Tongue (tissue), 2 donors: ENCODE data around the gene FXYD6. TPM values are rescaled to one million over a fixed set of nuclear protein-coding genes. Genes with fewer than 3 reads are reported as not detected.
"Not testable (repeated sequence)": the region's sequence is repeated elsewhere in the genome, so short reads cannot be mapped to it uniquely, and the experiment has no call there.

ENCODE experiments used
- DNase-seq: peaks from one replicate; pipeline ENCODE4 v3.0.0-alpha.2; 2015
- total RNA-seq: library from RNA; depleted of rRNA; stranded (reverse); fragments of >200 nt; gene quantifications from one replicate; pipeline ENCODE4 v1.2.3, GENCODE V29; 2014

FXYD6 gene
- total RNA-seq, 1 donor from 2014 or later, result 78.6 TPM

DNA sequence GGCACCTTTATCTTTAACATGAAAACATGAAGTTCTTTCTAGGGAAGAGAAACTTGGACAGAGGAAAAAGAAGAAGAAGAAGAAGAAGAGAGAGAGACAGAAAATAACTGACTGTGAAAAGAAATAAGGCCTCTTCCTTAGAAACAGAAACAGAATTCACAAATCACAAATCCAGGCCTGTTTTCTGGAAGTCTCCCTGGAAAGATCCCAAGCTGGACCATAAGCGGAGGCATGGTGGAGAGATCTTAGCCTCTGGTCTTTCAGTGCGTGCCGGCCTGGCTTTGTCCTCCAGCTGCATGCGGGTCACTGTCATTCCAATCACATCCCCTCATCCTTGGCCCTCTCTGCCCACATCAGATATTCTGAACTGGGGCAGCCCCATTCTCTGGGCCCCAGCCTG lies 6.9 kb downstream of the FXYD6 start:
- DNase-seq, result no peak

DNA sequence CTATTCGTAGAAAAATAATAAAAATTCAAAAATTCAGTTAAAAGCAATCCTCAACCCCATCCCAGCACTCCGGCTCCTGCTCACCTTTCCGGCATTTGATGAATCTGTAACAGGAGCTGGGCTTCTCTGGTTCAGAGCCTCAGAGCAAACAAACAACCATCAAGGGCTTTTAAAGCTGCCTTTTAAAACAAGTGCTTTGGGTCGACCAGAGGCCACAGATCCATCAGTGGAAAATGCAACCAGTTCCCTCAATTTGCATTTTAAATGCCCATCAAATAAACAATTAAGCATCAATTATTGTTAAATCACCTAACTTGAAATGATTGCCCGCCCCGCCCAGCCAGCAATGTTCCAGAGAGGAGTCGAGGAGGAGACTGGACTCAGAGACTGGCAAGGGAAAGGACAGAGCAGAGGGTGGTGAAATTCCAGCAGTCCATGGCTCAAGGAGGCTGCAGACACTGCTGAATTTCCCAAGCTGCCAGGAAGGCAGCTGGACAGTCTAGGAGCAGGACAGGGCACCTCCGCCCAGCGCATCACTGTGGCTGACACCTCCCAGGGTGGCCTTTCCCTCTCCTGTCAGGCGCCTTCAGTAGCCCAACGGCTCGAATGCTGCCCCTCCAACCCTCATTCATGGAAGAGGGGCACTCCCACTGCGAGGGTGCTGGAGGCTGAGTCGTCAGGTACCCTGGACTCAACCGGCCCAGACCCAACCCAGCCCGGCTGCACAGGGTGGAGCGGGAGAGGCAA lies 7.5 kb downstream of the FXYD6 start:
- no peak for DNase-seq

DNA sequence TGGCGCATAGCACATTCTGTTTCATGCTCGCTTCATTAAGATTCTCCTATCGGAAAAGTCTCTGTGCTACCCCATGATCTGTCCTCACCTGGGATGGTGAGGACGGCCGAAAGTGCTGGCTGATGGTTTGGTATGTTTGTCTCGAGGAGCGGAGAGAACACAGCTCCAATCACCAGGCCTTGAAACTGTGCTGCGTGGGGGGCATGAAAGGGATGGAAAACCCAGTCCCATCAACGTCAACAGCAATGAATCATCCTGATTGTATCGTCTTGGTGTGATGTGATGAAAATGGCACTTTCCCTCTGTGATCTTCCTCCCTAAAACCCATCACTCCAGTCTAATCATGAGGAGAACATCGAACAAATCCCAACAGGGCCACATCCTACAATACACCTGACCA lies 8.4 kb downstream of the FXYD6 start:
- DNase-seq, result no peak

DNA sequence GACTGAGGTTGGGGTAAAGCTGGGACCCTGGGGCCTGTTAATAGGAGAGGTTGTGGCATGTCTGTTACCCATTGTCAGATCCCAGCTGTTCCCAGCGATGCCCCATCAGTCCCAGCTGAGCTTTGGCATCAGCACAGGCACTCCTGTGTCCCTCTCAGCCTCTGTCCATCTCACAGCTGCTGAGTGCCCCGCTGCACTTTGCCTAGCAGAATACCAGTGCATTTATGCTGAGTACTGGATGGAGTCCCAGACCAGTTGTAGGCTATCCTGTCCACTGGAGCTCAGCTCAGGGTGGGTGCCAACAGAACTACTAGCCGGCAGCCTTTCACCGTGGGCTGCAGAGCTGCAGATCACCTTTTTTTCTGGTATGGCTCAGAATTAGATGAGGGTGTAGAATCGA lies 9.9 kb downstream of the FXYD6 start:
- peak; percentile 39 for DNase-seq

DNA sequence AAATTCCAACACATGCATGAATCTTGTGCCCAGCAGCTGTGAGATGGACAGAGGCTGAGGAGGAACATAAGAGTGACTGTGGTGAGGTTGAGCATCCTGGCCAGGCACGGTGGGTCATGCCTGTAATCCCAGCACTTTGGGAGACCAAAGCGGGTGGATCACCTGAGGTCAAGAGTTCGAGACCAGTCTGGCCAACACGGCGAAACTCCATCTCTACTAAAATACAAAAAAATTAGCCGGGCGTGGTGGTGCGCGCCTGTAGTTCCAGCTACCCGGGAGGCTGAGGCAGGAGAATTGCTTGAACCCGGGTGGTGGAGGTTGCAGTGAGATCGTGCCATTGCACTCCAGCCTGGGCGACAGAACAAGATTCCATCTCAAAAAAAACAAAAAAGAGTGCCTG lies 10.9 kb downstream of the FXYD6 start:
- not testable (repeated sequence) for DNase-seq

DNA sequence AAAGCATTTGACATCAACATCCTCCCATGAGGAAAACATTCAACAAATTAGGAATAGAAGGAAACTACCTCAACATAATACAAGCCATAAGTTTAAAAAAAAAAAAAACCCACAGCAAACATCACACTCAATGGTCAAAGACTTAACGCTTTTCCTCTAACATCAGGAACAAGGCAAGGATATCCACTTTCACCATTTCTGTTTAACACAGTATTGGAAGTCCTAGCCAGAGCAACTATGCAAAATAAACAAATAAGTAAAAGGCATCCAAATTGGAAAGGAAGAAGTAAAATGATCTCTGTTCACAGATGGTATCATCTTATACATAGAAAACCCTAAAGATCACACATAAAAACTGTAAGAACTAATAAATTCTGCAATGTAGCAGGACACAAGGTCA lies 13.1 kb downstream of the FXYD6 start:
- peak; percentile 46 for DNase-seq

DNA sequence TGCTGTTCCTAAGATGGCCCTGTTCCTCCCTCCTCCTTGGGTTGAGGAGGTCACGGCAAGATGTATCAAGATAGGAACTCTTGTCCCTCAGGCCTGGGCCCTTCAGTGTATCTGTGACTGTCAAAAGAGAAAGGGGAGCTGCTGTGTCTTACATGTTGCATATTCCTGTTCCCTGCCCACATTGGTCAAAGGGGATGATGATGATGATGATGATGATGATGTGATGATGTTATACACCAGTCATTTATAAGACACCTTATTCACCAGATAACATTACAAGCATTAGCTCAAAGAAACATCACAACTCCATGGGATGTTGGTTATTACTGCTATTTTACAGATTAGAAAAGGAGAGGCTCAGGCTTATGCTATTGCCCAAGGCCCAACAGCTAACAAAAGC lies 13.7 kb downstream of the FXYD6 start:
- DNase-seq, result no peak

DNA sequence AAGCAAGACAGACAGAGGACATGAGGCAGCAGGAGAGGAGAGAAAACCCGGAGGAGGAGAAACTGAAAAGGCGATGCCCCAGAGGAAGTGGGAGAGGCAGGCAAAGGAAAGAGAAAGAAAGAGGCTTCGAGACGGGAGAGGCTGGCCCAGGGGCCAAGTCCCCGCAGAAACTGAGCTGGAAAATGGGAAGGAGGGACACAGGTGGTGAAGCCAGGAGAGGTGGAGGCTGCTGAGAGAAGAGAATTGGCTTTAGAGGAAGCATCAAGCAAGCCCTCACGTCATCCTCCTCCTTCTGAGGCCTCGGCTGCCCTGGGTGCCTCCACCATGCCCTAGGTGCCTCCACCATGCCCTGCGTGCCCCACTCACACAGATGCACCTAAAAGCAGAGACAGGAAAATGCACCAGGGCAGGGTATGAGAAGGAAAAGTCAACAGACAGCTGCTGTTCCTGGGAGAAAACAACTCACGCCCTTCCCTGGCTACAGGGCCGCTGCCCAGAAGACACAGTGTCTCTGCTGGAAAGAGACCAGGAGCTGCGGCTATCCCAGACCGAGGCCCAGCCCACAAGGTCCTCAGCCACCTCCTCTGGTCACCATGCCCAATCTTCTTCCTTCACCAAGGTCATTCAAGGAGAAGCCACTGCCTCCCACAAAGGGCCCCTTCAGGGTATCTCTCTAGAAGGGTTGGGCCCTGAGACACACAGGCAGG lies 14.3 kb downstream of the FXYD6 start:
- no peak for DNase-seq

DNA sequence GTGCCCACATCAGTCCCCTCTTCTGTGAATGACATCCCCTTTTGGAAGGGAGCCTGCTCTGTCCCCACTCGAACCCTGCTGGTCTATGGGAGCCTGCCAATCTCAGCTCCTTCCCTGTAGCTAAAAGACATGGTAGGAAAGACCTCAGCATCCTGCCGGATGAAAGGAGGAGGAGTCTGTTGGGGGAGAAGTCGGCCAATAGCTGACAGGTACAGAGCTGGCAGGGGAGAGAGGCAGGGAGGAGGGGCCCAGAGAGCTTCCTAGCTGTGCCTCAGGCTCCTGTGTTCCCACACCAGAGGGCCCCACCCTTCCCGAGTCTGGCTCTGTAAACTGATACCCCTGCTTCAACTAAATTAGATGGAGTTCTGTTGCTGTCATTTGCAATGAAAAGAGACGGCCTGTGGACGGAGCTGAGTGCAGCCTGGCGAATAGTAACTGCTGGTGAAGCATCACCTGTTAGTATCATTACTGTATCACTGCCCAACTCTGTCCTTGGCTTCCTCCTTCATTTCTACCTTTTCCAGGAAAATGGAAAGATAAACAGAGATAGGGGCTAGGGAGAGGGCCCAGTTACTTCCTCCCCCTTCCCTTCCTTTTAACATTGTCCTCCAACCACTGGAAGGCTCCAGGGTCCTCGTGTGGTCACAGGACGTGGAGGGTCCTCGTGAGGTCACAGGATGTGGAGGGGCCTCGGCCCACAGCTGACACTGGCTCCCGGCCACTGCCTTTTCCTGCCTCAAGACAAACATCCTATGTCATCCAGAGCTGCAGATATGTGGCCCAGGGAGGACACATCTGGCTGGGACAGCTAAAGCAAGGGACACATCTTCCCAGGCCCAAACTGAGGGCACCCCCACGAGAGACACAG lies 15.1 kb downstream of the FXYD6 start:
- peak; percentile 85 for DNase-seq

DNA sequence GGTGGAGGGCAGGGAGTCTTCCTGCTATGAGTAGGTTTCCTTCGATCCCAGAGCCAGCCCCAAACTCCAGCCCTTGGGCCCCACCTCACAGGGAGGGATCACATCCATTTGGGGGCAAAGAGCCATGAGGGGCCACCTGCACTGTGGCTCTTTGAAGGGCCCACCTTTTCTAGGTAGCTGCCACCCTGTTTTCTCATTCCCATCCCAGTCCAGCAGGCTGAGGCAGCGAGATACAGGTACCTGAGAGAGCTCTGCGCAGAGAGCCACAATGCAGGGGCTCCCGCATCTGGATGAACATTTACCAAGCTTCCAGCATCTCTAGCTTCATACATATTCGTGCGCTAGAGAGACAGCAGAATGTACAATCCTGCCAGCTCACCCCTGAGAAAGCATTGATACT lies 16.3 kb downstream of the FXYD6 start:
- no peak for DNase-seq

DNA sequence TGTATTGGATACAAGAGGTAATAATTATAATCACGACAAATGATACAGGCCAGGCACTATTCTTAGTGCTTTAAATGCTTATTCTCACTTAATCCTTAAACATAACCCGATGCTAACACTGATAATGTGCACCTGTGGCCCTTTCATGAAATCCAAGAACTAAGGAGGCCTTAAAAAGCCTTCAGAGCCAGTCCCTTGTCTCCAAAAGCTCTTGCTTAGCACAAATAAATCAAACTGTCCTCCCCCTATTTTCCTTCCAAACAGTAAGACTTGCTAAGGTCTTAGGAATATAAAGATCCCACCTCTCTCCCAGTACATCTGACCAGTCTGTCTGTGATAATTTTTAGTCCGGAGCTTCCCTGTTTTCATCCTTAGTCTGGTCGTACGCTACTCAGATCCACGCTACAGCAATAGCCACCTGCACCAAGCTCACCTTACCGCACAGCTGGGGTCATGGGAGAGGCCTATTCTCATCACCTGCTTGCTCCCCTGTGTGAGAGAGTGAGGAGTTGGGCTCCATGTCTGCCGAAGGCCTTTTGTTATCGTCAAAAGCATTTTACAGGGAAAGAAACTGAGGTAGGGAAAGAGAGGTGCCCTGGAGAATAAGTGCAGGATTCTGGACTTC lies 16.9 kb downstream of the FXYD6 start:
- DNase-seq, result no peak

DNA sequence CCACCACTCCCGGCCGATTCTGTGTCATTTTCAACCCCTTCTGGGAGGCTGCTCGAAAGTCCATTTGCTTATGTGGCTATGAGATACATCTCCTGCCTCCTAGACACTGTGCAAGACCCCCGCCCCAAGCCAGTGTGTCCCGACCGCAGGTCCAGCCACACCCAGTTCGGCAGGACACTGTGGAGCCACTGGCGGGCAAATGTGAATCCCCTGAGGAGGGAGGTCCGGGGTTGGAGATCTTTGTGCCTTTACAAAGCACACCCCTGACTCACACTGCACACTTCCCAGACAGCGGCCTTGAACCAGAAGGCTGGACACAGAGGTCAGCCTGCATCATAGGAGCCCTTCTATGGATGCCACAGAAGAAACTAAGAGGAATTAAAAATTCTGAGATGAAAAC lies 17.4 kb downstream of the FXYD6 start:
- DNase-seq, result no peak

DNA sequence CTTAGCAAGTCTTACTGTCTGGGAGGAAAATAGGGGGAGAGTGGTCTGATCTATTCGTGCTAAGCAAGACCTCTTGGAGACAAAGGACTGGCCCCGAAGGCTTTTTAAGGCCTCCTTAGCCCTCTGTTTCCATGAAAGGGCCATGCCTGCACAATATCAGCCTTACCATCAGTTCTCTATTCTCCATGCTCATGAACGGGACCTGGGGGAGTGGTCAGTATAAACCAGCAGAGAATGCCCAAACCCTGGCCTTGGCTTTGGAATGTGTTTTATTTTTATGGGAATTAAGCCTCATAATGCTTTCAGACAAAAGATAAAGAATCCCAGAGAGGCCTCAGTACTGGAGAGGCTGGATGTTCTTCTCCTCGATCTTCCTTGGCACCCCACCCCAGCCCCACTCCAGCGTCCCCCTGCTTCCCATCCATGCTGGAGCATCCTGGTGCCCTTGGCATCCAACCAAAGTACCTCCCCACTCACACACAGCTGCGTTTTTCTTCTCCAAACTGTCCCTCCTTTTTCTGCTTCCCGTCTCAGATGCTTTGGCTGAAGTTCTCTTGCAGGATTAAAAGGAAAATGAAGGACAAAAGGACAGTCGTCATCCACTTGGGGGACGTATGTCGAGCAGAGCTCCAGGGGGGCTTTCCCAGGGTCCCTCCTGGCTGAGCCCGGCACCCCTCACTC lies 18.6 kb downstream of the FXYD6 start:
- peak; percentile 65 for DNase-seq

DNA sequence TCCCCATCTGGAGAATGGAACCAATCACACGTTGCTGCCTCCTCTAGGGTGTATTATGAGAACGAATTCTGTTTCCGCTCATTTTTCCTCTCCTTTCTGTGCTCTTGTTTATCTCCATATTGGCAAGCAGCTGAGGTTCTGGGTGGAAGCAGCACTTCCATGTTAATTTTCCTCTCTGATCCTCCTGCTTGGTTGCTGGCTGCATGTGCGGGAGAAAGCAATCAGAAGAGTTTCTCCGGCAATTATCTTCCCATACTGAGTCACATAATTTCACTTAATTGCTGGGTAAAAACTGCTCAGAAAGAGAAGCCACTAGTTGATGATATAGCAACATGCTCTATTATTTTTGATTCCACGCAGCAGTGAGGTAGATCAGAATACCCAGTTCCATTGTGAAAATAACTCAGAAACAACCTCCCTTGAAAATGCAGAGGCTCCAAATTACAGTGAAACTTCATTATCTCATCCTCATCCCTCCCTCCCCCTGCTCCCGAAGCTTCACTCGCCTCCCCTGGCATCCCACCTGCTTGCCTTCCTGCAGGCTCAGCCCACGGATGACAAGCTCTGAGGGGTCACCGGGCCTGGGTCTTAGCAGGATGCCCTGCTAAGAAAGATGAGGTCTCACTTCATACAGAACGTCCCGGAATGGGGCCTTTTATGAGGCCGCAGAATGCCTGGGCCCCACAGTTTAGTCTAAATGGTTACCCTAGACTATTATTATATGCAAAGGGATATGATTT lies 20.4 kb downstream of the FXYD6 start:
- no peak for DNase-seq

DNA sequence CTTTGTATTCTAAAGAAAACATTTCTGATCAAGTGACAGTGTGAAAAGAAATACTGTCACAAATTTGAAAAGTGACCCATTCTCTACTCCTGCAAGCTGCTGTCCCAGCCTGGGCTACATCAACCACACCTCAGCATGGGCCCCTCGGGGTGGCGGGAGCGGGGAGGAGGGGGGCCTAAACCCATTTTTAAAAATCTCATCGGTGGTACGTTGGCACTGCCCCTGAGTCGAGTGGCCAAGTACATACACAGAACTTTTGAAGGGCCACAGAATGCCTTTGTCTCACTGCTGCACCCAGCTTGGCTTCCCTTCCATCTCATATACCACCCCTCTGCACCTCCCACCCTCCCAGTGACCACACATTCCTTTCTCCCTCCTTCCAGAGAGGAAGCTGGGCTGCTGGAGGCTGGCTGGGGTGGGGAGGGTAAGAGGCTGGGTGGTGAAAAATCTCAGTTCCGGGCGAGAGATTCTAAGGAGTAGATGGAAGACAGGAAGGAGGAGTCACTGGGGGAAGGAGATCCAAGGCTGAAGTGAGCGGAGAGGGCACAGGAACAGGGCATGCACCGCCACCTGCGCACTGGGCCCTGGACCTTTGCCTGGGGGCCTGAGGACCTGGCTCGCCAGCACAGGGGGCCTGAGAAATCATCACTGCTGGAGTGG lies 21.1 kb downstream of the FXYD6 start:
- no peak for DNase-seq

DNA sequence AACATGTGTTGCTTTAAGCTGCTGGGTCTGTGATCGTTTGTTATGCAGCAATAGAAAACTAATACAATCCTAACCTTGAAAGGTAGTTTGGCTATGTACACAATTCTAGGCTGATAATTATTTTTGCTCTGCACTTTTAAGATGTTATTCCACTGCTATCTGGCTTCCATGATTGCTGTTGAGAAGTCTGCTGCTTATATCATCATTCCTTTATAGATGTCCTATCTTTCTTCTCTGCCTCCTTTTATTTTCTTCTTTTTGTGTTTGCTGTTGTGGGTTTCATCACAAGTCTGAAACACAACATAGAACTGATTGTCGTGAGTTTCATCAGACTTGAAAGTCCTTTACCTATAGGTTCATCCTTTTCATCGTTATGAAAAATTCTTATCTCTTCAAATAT lies 24.1 kb downstream of the FXYD6 start:
- no peak for DNase-seq

DNA sequence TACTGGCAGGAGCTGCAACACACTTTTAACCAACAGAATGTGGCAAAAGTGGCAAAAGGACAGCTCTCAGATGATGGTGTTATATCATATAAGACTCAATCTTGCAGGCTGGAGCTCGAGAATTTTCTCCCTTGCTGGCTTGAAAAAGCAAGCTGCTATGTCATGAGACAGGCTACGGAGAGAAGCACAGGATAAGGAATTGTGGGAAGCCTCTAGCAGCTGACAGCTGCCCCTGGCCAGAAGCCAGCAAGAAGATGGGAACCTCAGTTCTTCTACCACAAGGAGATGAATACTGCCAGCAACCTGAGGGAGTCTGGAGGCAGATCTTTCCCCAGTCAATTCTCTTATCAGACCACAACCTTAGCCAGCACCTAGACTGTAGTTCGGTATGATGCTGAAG lies 24.6 kb downstream of the FXYD6 start:
- DNase-seq, result peak; percentile 63

DNA sequence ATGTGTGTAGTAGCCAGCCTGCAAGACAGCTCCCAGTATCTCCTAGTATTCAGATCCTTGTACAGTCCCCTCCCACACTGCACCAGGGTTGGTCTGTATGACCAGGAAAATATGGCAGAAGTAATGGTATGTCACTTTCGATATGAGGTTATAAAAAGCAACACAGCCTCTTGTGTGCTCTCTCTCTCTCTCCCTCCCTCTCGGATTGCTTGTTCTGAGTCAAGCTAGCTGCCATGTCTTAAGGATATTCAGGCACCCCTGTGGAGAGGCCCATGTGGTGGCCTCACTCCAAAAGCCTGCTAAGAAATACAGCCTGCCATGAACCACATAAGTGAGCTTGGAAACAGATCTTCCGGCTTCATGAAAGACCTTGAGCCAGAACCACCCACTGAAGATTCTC lies 25.4 kb downstream of the FXYD6 start:
- DNase-seq, result peak; percentile 66

DNA sequence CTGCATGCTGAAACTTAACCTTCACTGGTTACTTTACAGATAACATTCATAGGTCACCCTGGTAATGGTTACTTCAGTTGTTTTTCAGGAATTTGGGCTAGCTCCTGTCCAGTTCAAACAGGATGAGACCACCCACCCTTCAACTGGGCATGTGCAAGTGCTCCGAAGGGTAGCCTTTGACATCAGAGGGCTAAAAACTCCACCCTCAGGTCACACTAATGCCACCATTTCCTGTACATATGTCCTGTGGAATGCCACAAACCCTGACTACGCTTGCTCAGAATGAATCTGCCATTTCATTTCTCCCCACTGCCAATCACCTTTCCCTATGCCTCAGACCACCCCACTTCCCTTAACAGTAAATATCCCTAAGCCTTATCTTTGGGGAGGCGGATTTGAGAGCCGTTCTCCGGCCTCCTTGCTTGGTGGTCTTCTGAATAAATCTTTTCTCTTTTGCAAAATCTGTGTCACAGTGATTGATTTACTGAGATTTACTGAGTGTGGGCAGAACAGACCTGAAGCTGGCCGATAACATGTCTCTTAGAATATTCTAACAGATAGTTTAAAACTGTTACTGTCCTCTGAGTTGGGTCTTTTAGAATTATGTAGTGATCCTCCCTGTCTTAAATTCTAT lies 26.6 kb downstream of the FXYD6 start:
- no peak for DNase-seq
